MM.1S (cell line): ENCODE measurements around the gene MTHFD2.

Source experiments
- CTCF ChIP-seq: fragments of 300-600 bp; sonication (generic); IDR thresholded peaks from 2 replicates; pipeline ENCODE4 v1.5.1; 2016; ENCODE audit warnings: antibody characterized with exemption, low read length, mixed read lengths
- EZH2phosphoT487 ChIP-seq: fragments of 300-600 bp; sonication (generic); IDR thresholded peaks from 2 replicates; pipeline ENCODE4 v1.6.1; 2018; ENCODE audit warnings: antibody characterized with exemption, low read length

DNA sequence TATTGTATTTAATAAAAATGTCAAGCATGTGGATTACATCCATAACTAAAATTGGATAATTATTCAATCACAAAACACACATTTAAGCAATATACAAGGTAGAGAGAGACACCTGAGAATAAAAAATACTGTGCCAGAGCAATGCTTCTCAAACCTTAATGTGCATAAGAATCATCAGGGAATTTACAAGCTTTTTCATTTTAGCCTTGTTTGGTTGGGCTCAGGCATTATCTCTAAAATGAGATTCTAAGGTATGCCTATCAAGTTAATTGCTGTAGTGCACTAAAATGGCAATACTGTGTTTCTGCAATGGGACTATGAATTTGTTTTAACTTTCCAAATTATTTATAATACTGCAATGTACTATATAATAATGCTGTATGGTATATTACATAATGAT lies 20.7 kb upstream of the MTHFD2 start:
- TF ChIP-seq CTCF (no peak), EZH2phosphoT487 (no peak)
